ENCODE results near the gene BPI.
"Not testable (repeated sequence)": the region's sequence is repeated elsewhere in the genome, so short reads cannot be mapped to it uniquely, and the experiment has no call there.

Gene BPI

GRCh38 chr20:38278763-38279162 lies 25.2 kb upstream of the BPI start:
- DNase-seq: no peak

DNA sequence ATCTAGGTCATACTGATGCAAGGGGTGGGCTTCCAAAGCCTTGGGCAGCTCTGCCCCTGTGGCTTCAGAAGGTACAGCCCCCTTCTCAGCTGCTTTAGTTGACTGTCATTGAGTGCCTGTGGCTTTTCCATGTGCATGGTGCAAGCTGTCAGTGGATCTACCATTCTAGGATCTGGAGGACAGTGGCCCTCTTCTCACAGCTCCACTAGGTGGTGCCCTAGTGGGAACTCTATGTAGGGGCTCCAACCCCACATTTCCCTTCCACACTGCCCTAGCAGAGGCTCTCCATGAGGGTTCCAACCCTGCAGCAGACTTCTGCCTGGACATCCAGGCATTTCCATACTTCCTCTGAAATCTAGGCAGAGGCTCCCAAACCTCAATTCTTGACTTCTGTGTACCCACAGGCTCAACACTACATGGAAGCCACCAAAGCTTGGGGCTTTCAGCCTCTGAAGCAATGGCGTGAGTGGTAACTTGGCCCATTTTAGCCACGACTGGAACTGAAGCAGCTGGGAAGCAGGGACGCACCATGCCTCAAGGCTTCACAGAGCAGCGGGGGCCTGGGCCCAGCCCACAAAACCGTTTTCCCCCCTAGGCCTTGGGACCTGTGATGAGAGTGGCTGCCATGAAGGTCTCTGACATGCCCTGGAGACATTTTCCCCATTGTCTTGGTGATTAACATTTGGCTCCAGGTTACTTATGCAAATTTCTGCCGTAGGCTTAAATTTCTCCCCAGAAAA lies 22.6 kb upstream of the BPI start:
- not testable (repeated sequence) for DNase-seq

- DNase-seq: no peak
Observed at GRCh38 chr20:38283236-38283635, 20.7 kb upstream of the BPI start.

GRCh38 chr20:38284066-38284650 lies 19.8 kb upstream of the BPI start:
- DNase-seq: not testable (repeated sequence)

DNA sequence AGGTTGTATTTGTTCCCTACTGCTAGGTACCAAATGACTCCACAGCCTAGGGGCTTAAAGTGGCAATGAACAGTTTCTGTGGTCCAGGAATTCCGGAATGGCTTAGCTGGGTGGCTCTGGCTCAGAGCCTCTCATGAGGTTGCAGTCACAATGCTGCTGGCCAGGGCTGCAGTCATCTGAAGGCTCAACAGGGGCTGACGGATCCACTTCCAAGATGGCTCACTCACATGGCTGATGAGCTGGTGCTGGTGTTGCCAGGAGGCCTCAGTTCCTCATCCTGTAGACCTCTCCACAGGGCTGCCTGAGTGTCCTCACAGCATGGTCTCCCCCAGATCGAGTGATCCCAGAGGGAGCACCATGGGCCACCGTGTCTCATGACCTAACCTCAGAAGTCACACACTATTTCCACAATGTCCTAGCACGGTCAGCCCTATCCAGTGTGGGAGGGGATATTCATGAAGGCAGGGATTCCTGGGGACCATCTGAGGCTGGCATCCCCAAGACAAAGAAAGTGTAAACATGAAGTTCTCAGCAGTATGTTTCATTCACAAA lies 19.0 kb upstream of the BPI start:
- DNase-seq: no peak

GRCh38 chr20:38286586-38287531 lies 17.1 kb upstream of the BPI start:
- DNase-seq: no peak

DNA sequence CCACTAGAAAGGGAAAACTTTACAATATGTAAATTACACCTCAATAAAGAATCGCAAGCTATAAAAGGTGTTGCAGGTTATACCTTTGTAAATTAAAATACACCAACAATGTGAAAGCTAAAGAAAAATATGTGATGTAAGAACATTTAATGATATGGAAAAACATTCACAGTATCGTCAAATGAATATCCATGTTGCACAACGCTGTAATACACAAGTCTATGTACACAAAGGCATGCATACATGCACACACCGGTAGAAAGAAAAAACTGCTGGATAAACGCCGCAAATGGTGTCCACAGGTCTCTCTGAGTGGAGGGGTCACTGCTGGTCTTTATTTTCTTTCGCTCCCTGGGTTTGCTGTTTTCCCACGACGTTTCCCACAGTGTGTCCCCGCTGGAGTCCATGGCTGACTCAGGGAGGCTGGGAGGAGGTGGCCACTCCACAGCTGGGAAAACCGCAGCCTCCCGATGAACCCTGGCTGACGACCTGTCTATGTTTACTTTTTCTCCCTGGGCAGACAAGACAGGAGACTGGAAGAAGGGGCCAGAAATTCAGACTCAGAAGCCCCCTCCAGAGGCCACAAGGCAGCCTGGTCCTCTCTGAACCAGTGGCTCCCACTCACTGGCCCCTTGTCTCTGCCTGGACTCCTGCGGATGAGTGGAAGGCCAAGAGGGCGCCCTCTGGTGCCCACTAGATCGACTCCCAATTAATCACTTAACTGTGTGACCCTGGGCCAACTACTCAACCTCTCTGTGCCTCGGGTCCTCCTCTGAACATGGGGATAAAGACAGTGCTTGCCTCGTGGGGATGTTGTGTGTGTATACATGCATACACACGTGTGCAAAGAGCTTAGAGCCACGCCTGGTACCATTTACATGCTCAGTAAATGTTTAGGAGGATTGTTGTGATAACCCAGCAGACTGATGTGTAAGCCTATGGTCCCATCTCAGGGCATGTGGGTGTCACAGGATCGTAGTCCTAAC lies 12.8 kb upstream of the BPI start:
- DNase-seq: no peak

GRCh38 chr20:38291966-38292365 lies 12.0 kb upstream of the BPI start:
- no peak for DNase-seq

GRCh38 chr20:38293491-38294065 lies 10.4 kb upstream of the BPI start:
- no peak for DNase-seq

- no peak for DNase-seq
Observed at GRCh38 chr20:38294076-38294591, 9.8 kb upstream of the BPI start.

GRCh38 chr20:38295811-38296210 lies 8.1 kb upstream of the BPI start:
- DNase-seq: no peak

DNA sequence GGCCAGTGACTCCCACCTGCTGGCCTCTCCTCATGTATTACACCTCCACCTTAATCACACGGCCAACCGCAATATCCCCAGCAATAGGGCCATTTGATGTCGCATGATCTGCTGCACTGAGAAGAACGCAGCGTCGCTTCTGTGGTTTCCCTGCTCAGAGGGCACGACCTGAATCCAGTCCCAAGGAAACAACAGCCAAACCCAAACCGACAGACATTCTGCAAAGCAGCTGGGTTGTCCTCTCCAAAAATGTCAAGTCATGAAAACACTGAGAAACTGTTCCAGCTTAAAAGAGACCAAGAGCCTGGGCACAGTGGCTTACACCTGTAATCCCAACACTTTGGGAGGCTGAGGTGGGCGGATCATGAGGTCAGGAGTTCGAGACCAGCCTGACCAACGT lies 7.5 kb upstream of the BPI start:
- DNase-seq: no peak

- DNase-seq: no peak
Observed at GRCh38 chr20:38297916-38298674, 5.9 kb upstream of the BPI start.

DNA sequence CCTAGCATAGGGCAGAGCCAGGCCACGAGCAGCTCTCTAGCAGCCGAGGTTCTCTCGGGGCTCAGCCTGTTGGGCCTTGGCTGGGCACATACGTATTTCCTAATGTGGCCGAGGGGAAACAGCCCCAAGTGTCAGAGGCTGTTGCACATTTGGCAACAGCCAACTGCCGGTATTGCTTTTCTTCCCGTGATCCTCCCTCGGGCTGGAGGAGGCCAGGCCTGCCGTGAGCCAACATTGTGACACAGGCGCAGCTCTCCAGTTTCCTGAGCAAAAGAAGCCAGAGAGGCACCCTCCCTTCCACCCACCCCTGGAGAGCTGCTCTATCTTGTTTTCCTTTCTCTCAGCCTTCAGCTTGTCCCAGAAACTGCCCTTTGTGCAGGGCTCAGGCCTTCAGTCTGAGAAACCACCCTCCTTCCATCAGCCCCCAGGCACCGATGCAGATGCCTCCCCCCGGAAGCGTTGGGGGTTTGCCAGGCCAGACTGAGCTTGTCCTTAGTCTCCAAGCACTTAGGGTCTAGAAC lies 5.1 kb upstream of the BPI start:
- no peak for DNase-seq

GRCh38 chr20:38299963-38300362 lies 4.0 kb upstream of the BPI start:
- DNase-seq: no peak

- DNase-seq: no peak
Observed at GRCh38 chr20:38300438-38300837, 3.5 kb upstream of the BPI start.

GRCh38 chr20:38301309-38301708 lies 2.6 kb upstream of the BPI start:
- DNase-seq: no peak

DNA sequence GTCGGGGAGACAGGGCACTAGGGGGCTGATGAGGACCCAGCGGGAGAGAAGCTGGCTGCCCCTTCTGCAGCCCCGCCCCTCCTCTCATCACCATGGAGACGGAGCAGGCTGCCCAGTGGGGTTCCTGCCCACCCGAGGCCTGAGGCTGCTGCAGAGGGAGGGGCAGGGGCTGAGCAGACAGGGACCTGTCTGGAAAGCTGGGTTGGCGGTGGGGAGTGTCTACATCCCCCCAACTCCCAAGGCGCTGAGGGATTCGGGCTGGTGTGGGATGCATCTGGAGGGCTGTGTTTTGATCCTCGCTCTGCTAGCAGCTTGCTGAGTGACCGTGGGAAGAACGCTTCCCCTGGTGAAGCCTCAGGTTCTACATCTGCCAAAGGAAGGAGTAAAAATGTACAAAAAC lies 1.2 kb upstream of the BPI start:
- DNase-seq: no peak

- DNase-seq: no peak
Observed at GRCh38 chr20:38304845-38305447, 990 bp downstream of the BPI start.

DNA sequence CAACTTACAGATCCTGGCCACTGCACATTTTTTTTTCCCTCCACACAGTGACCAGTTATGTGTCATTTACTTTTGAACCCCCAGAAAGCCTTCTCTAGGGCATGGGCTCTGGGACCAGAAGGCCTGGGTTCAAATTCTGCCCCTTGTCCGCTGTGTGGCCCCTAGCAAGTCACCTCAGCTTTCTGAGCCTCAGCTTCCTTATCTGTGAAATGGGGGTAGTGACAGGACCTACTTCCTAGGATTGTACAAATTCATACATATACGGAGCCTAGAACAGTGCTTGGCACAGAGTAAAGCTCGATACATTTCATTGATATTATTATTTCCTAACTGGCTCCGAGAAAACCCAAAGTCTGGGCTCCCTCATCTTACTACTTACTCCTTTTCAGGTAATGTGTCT lies 1.6 kb downstream of the BPI start:
- DNase-seq: no peak

Measured in activated naive CD4-positive, alpha-beta T cell treated with anti-CD3 and anti-CD28 coated beads, Interleukin-2, amount 50 U/mL, for 16 hours (primary cell).